Activated CD8-positive, alpha-beta T cell treated with anti-CD3 and anti-CD28 coated beads, Interleukin-2, amount 10 ng/mL, durations not matched to agents 7 days and 5 days (primary cell): ENCODE results near the gene TULP4. TPM values are rescaled to one million over a fixed set of nuclear protein-coding genes. Genes with fewer than 3 reads are reported as not detected.
"Not testable (repeated sequence)": the region's sequence is repeated elsewhere in the genome, so short reads cannot be mapped to it uniquely, and the experiment has no call there.

Experiments used
- ATAC-seq: fragments of 150-1000 bp; cut with Tn5 transposase; one replicate; pipeline ENCODE4 v1.10.0; 2021; ENCODE audit warnings: moderate library complexity
- CTCF ChIA-PET: fragments of 350-600 bp; sonication (Branson Sonifier 250); formaldehyde crosslinking; loops from one replicate; lab custom pipeline; 2021; ENCODE audit warnings: antibody characterized with exemption; lab: Charles Lee
- POLR2A ChIA-PET: fragments of 350-600 bp; sonication (Branson Sonifier 250); formaldehyde crosslinking; loops from one replicate; lab custom pipeline; 2021; ENCODE audit warnings: antibody characterized with exemption; lab: Charles Lee
- DNase-seq: peaks from one replicate; pipeline ENCODE4 v3.0.0-alpha.2; 2020
- H3K27ac Mint-ChIP-seq: one replicate; pipeline ENCODE4 v1.8.0; 2021; ENCODE audit warnings: mild to moderate bottlenecking, mixed read lengths
- H3K27me3 Mint-ChIP-seq: one replicate; pipeline ENCODE4 v1.8.0; 2021; ENCODE audit warnings: low read depth, mixed read lengths
- H3K36me3 Mint-ChIP-seq: one replicate; pipeline ENCODE4 v1.8.0; 2021; ENCODE audit warnings: low read depth, mixed read lengths
- H3K4me1 Mint-ChIP-seq: one replicate; pipeline ENCODE4 v1.8.0; 2021; ENCODE audit warnings: low read depth, mixed read lengths
- H3K4me3 Mint-ChIP-seq: one replicate; pipeline ENCODE4 v1.8.0; 2021; ENCODE audit warnings: mild to moderate bottlenecking, mixed read lengths
- H3K9me3 Mint-ChIP-seq: one replicate; pipeline ENCODE4 v1.8.0; 2022; ENCODE audit warnings: mixed read lengths; ENCODE audit not compliant: insufficient read depth
- total RNA-seq, 2 experiments: library from RNA; stranded (reverse); gene quantifications; one replicate each; pipeline ENCODE4 v1.2.3, GENCODE V29; 2021

Gene TULP4
- total RNA-seq, 2 experiments from 2014 or later, result 29.6 to 33.9 TPM

DNA sequence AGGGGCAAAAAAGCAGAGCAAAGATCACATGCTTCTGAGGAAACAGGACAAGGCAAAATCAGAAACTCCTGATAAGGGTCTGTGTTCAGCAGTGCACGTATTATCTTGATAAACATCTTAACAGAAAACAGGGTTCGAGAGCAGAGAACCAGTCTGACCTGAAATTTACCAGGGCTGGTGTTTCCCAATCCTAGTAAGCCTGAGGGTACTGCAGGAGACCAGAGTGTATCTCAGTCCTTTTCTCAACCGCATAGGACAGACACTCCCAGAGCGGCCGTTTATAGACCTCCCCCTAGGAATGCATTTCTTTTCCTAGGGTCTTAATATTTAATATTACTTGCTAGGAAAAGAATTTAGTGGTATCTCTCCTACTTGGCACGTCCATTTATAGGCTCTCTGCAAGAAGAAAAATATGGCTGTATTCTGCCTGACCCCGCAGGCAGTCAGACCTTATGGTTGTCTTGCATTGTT lies 15.4 kb upstream of the TULP4 start:
- not testable (repeated sequence) for ATAC-seq, H3K4me3 Mint-ChIP-seq
- peaks cover 22% of the 10 kb centered on the region for H3K9me3 Mint-ChIP-seq

DNA sequence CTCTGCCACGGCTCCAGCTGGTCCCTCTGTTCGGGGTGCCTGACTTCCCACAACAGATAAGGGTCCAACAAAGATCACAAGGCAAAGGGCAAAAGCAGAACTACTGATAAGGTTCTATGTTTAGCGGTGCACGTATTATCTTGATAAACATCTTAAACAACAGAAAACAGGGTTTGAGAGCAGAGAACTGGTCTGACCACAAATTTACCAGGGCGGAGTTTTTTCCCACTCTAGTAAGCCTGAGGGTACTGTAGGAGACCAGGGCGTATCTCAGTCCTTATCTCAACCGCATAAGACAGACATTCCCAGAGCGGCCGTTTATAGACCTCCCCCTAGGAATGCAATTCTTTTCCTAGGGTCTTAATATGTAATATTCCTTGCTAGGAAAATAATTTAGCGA lies 14.6 kb upstream of the TULP4 start:
- H3K4me3 Mint-ChIP-seq, H3K4me1 Mint-ChIP-seq, DNase-seq, POLR2A ChIA-PET, H3K27me3 Mint-ChIP-seq, H3K27ac Mint-ChIP-seq, CTCF ChIA-PET, ATAC-seq: not testable (repeated sequence)
- Mint-ChIP-seq H3K36me3 (peaks cover 32% of the 10 kb centered on the region), H3K9me3 (peaks cover 22% of the 10 kb centered on the region)

More for the DNA sequence above, 15.4 kb upstream of the TULP4 start:
- H3K27ac Mint-ChIP-seq, CTCF ChIA-PET, DNase-seq, H3K27me3 Mint-ChIP-seq, POLR2A ChIA-PET: not testable (repeated sequence)
- Mint-ChIP-seq H3K36me3 (peaks cover 35% of the 10 kb centered on the region), H3K4me1 (peaks cover 13% of the 10 kb centered on the region)

DNA sequence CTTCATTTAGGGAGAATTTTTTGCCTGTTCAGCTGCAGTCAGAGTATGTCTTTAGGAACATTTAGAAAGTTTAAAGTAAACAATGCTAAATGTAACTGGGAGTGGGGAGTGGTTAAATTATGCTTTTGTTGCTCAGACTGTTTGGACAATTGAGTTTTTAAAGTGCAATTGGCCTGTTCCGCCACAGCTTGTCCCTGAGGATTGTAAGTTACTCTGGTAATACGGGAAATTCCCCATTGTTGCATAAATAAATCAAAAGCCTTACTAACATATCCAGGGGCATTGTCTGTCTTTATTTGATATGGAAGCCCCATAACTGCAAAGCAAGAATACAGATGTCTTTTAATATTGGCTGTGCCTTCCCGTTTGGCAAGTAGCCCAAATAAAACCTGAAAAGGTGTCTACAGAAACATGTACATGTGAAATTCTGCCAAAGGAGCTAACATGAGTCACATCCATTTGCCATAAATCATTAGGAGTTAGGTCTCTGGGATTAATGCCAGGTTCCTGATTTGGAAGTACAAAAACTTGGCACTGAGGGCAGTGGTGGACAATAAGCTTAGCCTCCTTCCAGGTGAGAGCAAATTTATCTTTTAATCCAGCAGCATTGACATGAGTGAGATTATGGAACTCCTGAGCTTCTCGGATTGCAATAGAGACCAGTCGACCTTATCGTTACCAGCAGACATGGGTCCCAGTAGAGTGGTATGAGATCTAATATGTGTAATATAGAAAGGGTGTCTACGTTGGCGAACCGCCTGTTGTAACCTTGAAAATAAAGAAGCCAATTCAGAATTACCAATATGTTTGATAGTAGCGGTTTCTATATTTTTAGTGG lies 11.7 kb upstream of the TULP4 start:
- H3K36me3 Mint-ChIP-seq, result peaks cover 18% of the 10 kb centered on the region
- POLR2A ChIA-PET, H3K4me3 Mint-ChIP-seq, H3K27me3 Mint-ChIP-seq, DNase-seq, ATAC-seq, H3K4me1 Mint-ChIP-seq, CTCF ChIA-PET, H3K27ac Mint-ChIP-seq: not testable (repeated sequence)
- peaks cover 16% of the 10 kb centered on the region for H3K9me3 Mint-ChIP-seq

DNA sequence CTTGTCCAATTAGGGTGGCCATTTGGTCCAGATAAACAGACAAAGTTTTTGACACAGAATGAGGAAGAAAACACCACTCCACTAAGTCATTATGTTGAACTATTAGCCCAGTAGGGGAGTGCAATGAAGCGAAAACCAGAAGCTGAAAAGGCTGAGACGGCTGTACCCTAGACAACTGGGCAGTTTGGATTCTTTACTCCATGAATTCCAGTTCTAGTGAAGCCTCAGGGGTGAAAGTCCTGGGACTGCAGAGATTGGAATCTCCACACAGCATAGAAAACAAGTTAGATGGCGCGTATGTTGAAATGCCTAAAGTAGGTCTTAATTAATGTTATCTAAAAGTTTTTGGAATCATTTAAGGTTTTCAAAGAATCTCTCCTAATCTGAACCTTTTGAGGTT lies 10.7 kb upstream of the TULP4 start:
- H3K27ac Mint-ChIP-seq, H3K9me3 Mint-ChIP-seq, ATAC-seq, H3K27me3 Mint-ChIP-seq, POLR2A ChIA-PET, DNase-seq, H3K4me1 Mint-ChIP-seq, CTCF ChIA-PET, H3K4me3 Mint-ChIP-seq: not testable (repeated sequence)
- H3K36me3 Mint-ChIP-seq, result peaks cover 12% of the 10 kb centered on the region

DNA sequence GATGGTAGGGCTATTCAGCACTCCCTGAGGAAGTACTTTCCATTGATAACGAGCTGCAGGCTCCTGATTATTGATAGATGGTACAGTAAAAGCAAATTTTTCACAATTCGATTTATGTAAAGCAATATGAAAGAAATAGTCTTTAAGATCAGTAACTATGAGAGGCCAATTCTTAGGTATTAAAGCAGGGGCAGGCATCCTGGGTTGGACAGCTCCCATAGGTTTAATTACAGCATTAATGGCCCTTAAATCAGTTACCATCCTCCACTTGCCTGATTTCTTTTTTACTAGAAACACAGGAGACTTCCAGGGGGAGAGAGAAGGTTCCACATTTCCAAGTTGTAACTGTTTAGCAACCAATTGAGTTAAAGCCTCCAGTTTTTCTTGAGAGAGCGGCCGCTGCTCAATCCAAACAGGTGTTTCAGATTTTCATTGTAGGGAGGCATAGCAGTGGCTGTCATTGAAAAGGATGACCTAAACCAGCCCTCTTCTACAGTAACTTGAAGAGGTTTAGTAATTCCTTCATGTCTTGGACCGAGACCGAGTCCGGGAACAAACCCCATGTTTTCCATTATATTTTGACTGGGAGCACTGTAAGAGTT lies 10.0 kb upstream of the TULP4 start:
- DNase-seq, H3K4me3 Mint-ChIP-seq, ATAC-seq, H3K27me3 Mint-ChIP-seq, H3K27ac Mint-ChIP-seq, H3K9me3 Mint-ChIP-seq, H3K36me3 Mint-ChIP-seq, CTCF ChIA-PET, POLR2A ChIA-PET, H3K4me1 Mint-ChIP-seq: not testable (repeated sequence)

DNA sequence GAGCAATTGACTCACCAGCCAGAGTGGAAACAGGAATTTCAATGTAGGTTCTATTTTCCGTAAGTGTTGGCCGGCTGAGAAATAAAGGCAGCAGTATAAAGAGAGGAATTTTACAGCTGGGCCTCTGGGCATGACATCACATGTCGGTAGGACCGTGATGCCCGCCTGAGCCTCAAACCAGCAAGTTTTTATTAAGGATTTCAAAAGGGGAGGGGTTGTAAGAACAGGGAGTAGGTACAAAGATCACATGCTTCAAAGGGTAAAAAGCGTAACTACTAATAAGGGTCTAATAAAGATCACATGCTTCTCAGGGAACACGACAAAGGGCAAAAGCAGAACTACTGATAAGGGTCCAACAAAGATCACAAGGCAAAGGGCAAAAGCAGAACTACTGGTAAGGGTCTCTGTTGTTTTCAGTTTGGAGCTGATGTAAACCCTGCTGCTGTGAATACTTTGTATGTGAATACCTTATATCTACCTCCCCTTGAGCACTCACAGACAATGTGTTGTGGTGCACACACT lies 9.0 kb upstream of the TULP4 start:
- Mint-ChIP-seq H3K4me3 (no peak overlapping the region), H3K27me3 (no peaks in the 10 kb centered on the region), H3K9me3 (peaks cover 4% of the 10 kb centered on the region), H3K27ac (no peak overlapping the region), H3K36me3 (peaks cover 4% of the 10 kb centered on the region), H3K4me1 (no peaks in the 10 kb centered on the region)
- CTCF ChIA-PET, result no interaction called here
- ATAC-seq, result no peak
- POLR2A ChIA-PET, result no interaction called here
- no peak for DNase-seq

DNA sequence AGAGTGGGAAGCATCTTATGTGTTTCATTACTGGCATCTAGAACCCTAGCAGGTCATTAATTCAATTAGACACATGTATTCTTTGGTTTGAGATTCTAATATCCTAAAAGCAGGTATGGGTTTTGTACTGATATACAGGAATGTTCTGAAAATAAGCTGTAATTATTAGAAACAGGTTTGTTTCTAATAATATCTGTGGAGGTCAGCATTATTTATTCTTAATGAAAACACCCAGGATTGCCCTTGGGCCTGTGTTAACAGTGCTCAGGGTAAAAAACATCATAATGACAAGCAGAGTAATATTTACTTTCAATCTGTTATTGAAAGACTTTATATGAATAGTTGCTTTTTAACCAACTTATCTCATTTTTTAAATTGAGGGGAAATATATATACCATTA lies 8.0 kb upstream of the TULP4 start:
- ATAC-seq, result no peak

DNA sequence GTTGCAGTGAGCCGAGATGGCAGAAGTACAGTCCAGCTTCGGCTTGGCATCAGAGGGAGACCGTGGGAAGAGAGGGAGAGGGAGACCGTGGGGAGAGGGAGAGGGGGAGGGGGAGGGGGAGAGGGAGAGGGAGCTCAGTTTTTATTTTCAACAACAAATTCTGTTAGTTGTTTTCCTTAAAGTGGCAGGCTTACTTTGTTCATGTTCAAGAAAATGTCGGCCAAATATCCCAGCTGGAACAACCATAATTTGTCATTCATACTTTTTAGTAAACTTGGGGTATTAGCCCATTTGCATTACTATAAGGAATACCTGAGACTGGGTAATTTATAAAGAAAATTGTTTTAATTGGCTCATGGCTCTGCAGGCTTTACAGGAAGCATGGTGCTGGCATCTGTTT lies 2.5 kb upstream of the TULP4 start:
- Mint-ChIP-seq H3K4me1 (peaks cover 16% of the 10 kb centered on the region), H3K27ac (no peak overlapping the region), H3K4me3 (no peak overlapping the region), H3K27me3 (no peaks in the 10 kb centered on the region), H3K9me3 (peaks cover 4% of the 10 kb centered on the region), H3K36me3 (peaks cover 12% of the 10 kb centered on the region)
- DNase-seq (no peak), ATAC-seq (no peak)
- ChIA-PET CTCF (no interaction called here), POLR2A (no interaction called here)

More for the DNA sequence above, 8.0 kb upstream of the TULP4 start:
- Mint-ChIP-seq H3K4me1 (no peaks in the 10 kb centered on the region), H3K4me3 (no peak overlapping the region), H3K27me3 (no peaks in the 10 kb centered on the region), H3K27ac (no peak overlapping the region), H3K9me3 (no peaks in the 10 kb centered on the region), H3K36me3 (no peaks in the 10 kb centered on the region)
- POLR2A ChIA-PET, result no interaction called here
- CTCF ChIA-PET, result no interaction called here
- DNase-seq, result no peak

DNA sequence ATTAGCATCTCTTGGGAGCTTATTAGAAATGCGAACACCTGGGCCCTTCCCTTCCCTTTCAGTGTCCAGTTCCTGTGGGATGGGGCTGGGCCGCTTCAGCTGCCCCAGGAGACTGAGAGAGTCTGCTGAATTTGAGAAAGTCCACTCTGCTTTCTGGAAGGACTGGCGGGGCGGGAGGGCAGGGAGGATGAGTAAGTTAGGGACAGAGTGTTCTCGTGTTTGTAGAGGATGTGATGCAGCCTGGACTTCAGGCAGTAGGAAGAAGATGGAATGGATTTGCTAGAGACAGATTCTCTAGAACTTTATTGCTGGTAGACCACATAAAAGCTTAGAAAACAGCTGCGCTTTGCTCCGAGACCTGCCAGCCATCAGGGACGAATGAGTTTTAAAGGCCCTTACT lies 1.1 kb upstream of the TULP4 start:
- POLR2A ChIA-PET, result no interaction called here
- Mint-ChIP-seq H3K4me1 (peaks cover 16% of the 10 kb centered on the region), H3K9me3 (peaks cover 4% of the 10 kb centered on the region), H3K36me3 (peaks cover 16% of the 10 kb centered on the region), H3K4me3 (no peak overlapping the region), H3K27ac (no peak overlapping the region), H3K27me3 (no peaks in the 10 kb centered on the region)
- no peak for DNase-seq
- CTCF ChIA-PET, result no interaction called here
- no peak for ATAC-seq

DNA sequence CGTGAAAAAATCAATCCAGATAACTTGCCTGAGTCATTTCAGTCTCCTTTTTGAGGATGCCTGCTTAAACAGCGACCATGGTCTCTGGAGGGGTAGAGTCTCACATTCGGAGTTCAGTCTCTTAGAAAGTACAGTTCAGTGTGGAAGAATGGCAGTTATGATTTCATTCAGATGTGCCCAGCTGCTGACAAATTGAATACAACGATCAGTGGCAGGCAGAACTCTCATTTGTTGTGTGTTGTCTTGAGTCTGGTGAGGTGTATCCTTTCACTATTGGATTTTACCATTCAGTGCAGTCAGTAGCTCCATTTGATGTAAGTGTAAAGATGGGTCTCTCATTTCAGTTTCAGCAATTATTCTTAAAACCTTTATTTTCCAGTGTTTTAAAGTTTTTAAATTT lies 639 bp upstream of the TULP4 start:
- H3K36me3 Mint-ChIP-seq, result peaks cover 16% of the 10 kb centered on the region
- no peak overlapping the region for H3K27ac Mint-ChIP-seq
- H3K27me3 Mint-ChIP-seq, result no peaks in the 10 kb centered on the region
- H3K4me3 Mint-ChIP-seq, result no peak overlapping the region
- peaks cover 4% of the 10 kb centered on the region for H3K9me3 Mint-ChIP-seq
- POLR2A ChIA-PET, result no interaction called here
- peaks cover 16% of the 10 kb centered on the region for H3K4me1 Mint-ChIP-seq
- ATAC-seq (no peak), DNase-seq (no peak)
- CTCF ChIA-PET, result no interaction called here

DNA sequence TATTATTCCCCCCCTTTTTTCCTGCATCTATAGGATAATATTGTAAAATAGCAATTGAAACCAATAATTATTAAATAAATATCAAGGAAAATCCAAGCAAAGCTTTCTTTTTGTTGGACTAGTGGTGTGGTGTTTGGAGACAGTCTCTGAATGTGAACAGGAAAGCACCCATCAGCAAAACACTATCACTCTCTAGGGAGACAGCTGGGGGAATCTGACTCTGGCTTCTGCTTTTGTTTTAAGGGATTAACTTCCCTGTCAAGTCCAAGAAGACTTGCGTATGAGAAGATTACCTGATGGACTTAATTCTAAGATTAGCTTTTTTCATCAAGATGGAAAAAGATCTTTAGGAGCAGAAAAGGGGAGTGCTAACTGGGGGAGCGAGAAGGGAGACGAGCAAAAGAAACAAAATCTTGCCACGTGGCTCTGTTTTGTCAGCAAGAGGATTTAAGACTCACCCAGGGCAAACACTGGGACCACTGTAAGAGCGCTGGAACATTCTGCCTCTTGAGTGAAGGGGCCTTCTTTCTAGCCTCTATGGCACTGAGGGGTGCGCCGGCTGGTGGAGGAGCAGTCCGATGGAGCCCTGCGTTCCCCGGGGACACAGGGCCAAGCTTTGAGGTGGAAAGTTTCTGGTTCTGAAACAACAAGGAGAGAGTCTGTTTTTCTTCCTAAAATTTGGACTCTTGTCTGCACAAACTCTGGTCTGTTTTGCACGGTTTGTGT lies 570 bp downstream of the TULP4 start:
- Mint-ChIP-seq H3K9me3 (peaks cover 4% of the 10 kb centered on the region), H3K4me1 (peaks cover 16% of the 10 kb centered on the region), H3K27ac (no peak overlapping the region), H3K36me3 (peaks cover 19% of the 10 kb centered on the region), H3K27me3 (no peaks in the 10 kb centered on the region), H3K4me3 (no peak overlapping the region)
- ChIA-PET POLR2A (no interaction called here), CTCF (no interaction called here)
- no peak for ATAC-seq
- DNase-seq, result no peak

DNA sequence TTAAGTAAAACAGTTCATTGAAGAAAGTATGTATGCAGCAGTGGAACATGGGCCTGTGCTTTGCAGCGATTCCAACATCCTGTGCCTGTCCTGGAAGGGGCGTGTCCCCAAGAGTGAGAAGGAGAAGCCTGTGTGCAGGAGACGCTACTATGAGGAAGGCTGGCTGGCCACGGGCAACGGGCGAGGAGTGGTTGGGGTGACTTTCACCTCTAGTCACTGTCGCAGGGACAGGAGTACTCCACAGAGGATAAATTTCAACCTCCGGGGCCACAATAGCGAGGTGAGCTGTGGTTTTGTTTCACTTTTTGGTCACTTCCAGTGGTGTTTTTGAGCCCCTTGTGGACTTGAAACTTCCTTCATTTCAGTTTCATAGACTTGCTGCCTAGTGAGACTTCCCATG lies 1.7 kb downstream of the TULP4 start:
- Mint-ChIP-seq H3K27ac (peak overlapping the region; percentile 33), H3K27me3 (no peaks in the 10 kb centered on the region), H3K9me3 (peaks cover 4% of the 10 kb centered on the region), H3K4me3 (peak overlapping the region; percentile 1), H3K4me1 (peaks cover 17% of the 10 kb centered on the region), H3K36me3 (peaks cover 19% of the 10 kb centered on the region)
- ChIA-PET POLR2A (no interaction called here), CTCF (no interaction called here)
- DNase-seq (peak; percentile 45), ATAC-seq (peak; percentile 76)
